GM20000 (cell line): ENCODE results near the gene PXDN.

ENCODE experiments used
- DNase-seq: peaks from one replicate; pipeline ENCODE4 v3.0.0; 2012; ENCODE audit warnings: low spot score
- CTCF ChIP-seq: IDR thresholded peaks from 2 replicates; pipeline ENCODE4 v1.5.1; 2012; ENCODE audit warnings: mild to moderate bottlenecking, control low read depth; ENCODE audit errors: extremely low read depth, missing control alignments

The PXDN gene

GRCh38 chr2:1746174-1747064 lies 2.1 kb upstream of the PXDN start:
- TF ChIP-seq CTCF: no peak
- DNase-seq: no peak

- no peak for TF ChIP-seq CTCF
- no peak for DNase-seq
These were observed 1.1 kb upstream of the PXDN start for GRCh38 chr2:1745171-1746023.

- DNase-seq: no peak
- no peak for TF ChIP-seq CTCF
These were observed 217 bp downstream of the PXDN start for GRCh38 chr2:1744151-1744445.

- TF ChIP-seq CTCF: no peak
- no peak for DNase-seq
These were observed 742 bp downstream of the PXDN start for GRCh38 chr2:1743396-1744150.

- no peak for DNase-seq
- TF ChIP-seq CTCF: no peak
These were observed 1.5 kb downstream of the PXDN start for GRCh38 chr2:1742681-1743395.

GRCh38 chr2:1742301-1742680 lies 2.0 kb downstream of the PXDN start:
- TF ChIP-seq CTCF: no peak
- no peak for DNase-seq
